H1 (cell line): Measurements from ENCODE around the gene ASTN2.

ENCODE experiments used
- CEBPB ChIP-seq: IDR thresholded peaks from 2 replicates; pipeline ENCODE4 v1.6.1; 2012; ENCODE audit warnings: low read depth, low read length
- CTCF ChIP-seq, 3 experiments: IDR thresholded peaks; 1 replicate in 2 of 3; 2 replicates in 1 of 3; pipeline versions ENCODE4 v1.5.1 to v1.6.1; 2011; ENCODE audit warnings: low read length in 3 of 3, mild to moderate bottlenecking in 3 of 3, inconsistent platforms in 2 of 3, low read depth in 1 of 3, moderate library complexity in 1 of 3; ENCODE audit not compliant: insufficient read depth in 1 of 3; ENCODE audit errors: control extremely low read depth in 1 of 3
- EGR1 ChIP-seq: IDR thresholded peaks from 2 replicates; pipeline ENCODE4 v1.6.1; 2011; ENCODE audit warnings: low read depth, low read length, borderline replicate concordance
- EZH2 ChIP-seq: fragments of 200-600 bp; sonication (generic); IDR thresholded peaks from 2 replicates; pipeline ENCODE4 v1.7.1; 2012; ENCODE audit warnings: low read depth, mild to moderate bottlenecking, moderate library complexity, low read length, inconsistent platforms; ENCODE audit not compliant: severe bottlenecking
- FOSL1 ChIP-seq: IDR thresholded peaks from 2 replicates; pipeline ENCODE4 v1.6.1; 2011; ENCODE audit warnings: mild to moderate bottlenecking, low read depth, low read length, moderate library complexity; ENCODE audit not compliant: insufficient read depth
- KDM1A ChIP-seq: fragments of 200-600, 300-600 bp; sonication (generic); IDR thresholded peaks from 2 replicates; pipeline ENCODE4 v1.7.1; 2016; ENCODE audit warnings: mild to moderate bottlenecking, low read length, borderline replicate concordance
- POLR2A ChIP-seq, 2 experiments: IDR thresholded peaks; 1 replicate in 1 of 2; 2 replicates in 1 of 2; pipeline ENCODE4 v1.6.1; 2011; ENCODE audit warnings: low read depth in 2 of 2, low read length in 2 of 2, mild to moderate bottlenecking in 2 of 2; ENCODE audit errors: control extremely low read depth in 1 of 2
- SUZ12 ChIP-seq: fragments of 200-600 bp; sonication (generic); IDR thresholded peaks from 2 replicates; pipeline ENCODE4 v1.6.1; 2012; ENCODE audit warnings: mild to moderate bottlenecking, inconsistent platforms, low read length, moderate library complexity, mixed read lengths

- TF ChIP-seq KDM1A (no peak), CTCF (IDR thresholded peaks at IDR 0.05; ENCODE audit: control extremely low read depth in 1 of 3, insufficient read depth in 1 of 3, low read depth in 1 of 3, low read length in 3 of 3) (peak; percentile 23 to 37 (median 30); a peak in 3 of 4 replicates), EGR1 (no peak), FOSL1 (no peak), POLR2A (IDR thresholded peaks at IDR 0.05; ENCODE audit: control extremely low read depth in 1 of 2, low read depth in 2 of 2, low read length in 2 of 2) (no peak), CEBPB (no peak), SUZ12 (no peak), EZH2 (no peak)
Observed at GRCh38 chr9:116910201-116910600, 504.7 kb downstream of the ASTN2 start.
